H1 (cell line): ENCODE measurements around the gene ADGRB3. TPM values are rescaled to one million over a fixed set of nuclear protein-coding genes. Genes with fewer than 3 reads are reported as not detected.

Experiments used
- ASH2L ChIP-seq: fragments of 200-600, 300-600 bp; sonication (generic); IDR thresholded peaks from one replicate; pipeline ENCODE4 v1.7.1; 2017; ENCODE audit warnings: low read length
- FOSL1 ChIP-seq: IDR thresholded peaks from 2 replicates; pipeline ENCODE4 v1.6.1; 2011; ENCODE audit warnings: mild to moderate bottlenecking, low read depth, low read length, moderate library complexity; ENCODE audit not compliant: insufficient read depth
- KDM4A ChIP-seq: IDR thresholded peaks from one replicate; pipeline ENCODE4 v1.7.1; 2012; ENCODE audit warnings: low read depth, mild to moderate bottlenecking, moderate library complexity, low read length, inconsistent platforms; ENCODE audit not compliant: severe bottlenecking
- ZNF274 ChIP-seq: IDR thresholded peaks from 2 replicates; pipeline ENCODE4 v1.7.0; 2012; ENCODE audit warnings: low read length, borderline replicate concordance; ENCODE audit errors: extremely low read depth
- polyA plus RNA-seq, 7 experiments: library from polyadenylated mRNA; depleted of rRNA in 3 of 7; stranded (reverse) in 5 of 7; unstranded in 2 of 7; fragments of >200 nt in 5 of 7; fragments of 200-250 nt in 2 of 7; gene quantifications; 1 replicate in 5 of 7; 2 replicates in 1 of 7; 4 replicates in 1 of 7; pipeline versions ENCODE4 v1.2.1 to v1.2.3, GENCODE V29; 2011 to 2013; ENCODE audit warnings: missing spikeins in 2 of 7, mixed read lengths in 2 of 7
- total RNA-seq: library from RNA; stranded (reverse); fragmentation: NEBNext Ultra II Directional; extraction: Animal tissue kit (Norgen Biotek cat#: 25700); gene quantifications from 2 replicates; pipeline ENCODE4 v1.2.1, GENCODE V29; 2021

ADGRB3 gene
- total and polyA plus RNA-seq, 2 of the 8 experiments (the other 6 are each of a cell fraction or from before 2014, with no cell fraction given): 0.35 to 1.2 TPM

DNA sequence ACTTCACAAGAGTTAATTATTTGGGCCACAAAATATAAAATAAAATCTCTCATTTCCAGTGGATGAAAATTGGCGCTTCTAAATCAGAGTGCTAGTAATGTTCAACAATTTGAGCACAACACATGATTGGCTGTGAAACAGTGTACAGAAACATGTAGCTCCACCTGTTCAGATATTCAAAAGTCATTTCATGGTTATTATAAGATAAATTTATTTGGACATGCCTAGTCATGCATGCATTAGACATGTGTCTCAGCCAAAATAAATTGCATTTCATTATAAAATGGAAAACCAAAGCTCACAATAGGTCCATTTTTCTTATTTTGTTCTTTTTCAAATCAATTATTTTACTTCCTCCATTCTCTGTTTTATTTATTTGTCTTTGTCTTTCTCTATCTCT lies 786.9 kb downstream of the ADGRB3 start (continued):
- no peak for TF ChIP-seq ASH2L
- TF ChIP-seq KDM4A: no peak
- no peak for TF ChIP-seq ZNF274
- TF ChIP-seq FOSL1: no peak
- TF ChIP-seq, all 59 proteins: peak for 0
